Measurements from ENCODE around the gene MAST4. TPM values are rescaled to one million over a fixed set of nuclear protein-coding genes. Genes with fewer than 3 reads are reported as not detected.

The MAST4 gene
- total RNA-seq, 1 donor from 2014 or later: 10.4 TPM

DNA sequence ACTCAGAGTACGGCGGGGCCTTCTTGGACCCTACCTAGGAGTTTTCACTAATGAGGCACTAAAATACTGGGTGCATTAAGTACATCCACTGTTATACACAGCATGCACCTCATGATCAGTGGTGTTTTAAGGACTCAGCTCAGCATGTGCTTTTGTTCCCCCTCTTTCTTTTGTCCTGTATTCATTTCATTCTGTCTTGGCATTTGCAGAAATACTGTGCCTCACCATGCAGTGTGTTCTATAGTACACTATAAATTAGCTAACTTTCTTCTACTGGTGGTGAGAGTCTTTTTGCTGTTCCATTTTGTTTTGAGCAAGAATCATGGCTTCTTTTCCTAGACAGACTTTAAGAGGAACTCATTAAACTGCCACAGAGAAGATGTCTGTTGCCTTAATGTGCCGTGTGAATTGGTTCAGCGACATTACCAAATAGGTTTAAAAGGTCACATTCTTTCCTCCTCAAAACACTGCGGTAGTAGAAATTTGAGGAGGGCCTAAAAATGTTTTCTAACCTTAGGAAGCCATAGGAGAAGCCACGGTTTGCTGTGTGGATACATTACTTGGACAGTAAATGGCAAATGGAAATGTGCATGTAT is 276.6 kb downstream of the MAST4 start:
- Histone ChIP-seq H3K27ac (ENCODE audit: low read depth, low read length) (no peak overlapping the region), H3K9ac (ENCODE audit: low read depth in 1 of 3, low read length in 3 of 3) (no peak overlapping the region), H3K9me3 (ENCODE audit: control insufficient read depth in 3 of 3, low read length in 3 of 3) (no peaks in the 10 kb centered on the region), H3K4me1 (ENCODE audit: control insufficient read depth in 3 of 3, insufficient read depth in 3 of 3, low read length in 3 of 3) (no peaks in the 10 kb centered on the region), H3K36me3 (ENCODE audit: control insufficient read depth in 3 of 3, insufficient read depth in 3 of 3, low read length in 3 of 3) (no peaks in the 10 kb centered on the region), H3K27me3 (ENCODE audit: control insufficient read depth in 3 of 3, insufficient read depth in 3 of 3, low read length in 3 of 3) (no peaks in the 10 kb centered on the region), H3K4me3 (ENCODE audit: low read length in 3 of 3) (no peak overlapping the region)

DNA sequence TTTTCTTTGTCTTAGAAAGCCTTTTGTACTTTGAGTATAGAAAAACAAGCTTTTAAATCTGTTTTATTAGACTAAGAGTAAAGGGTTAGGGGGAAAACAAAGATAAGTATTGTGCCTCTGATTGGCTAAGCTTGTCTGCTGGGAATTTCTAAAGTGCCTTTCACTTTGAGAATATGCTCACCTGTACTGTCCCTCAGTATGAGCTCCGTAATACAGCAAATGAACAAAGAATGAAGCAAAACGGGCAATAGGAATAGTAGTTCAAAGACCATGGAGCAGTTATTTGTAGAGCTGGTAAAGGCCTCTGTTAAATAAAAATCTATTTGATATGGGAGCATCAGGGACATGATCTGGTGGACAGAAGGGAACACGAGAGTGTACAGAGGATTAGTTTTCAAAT is 277.8 kb downstream of the MAST4 start:
- H3K9ac ChIP-seq (ENCODE audit: low read depth in 1 of 3, low read length in 3 of 3): no peak overlapping the region
- H3K4me1 ChIP-seq (ENCODE audit: control insufficient read depth in 3 of 3, insufficient read depth in 3 of 3, low read length in 3 of 3): no peaks in the 10 kb centered on the region
- H3K27me3 ChIP-seq (ENCODE audit: control insufficient read depth in 3 of 3, insufficient read depth in 3 of 3, low read length in 3 of 3): no peaks in the 10 kb centered on the region
- no peaks in the 10 kb centered on the region for H3K36me3 ChIP-seq (ENCODE audit: control insufficient read depth in 3 of 3, insufficient read depth in 3 of 3, low read length in 3 of 3)
- no peak overlapping the region for H3K4me3 ChIP-seq (ENCODE audit: low read length in 3 of 3)
- no peaks in the 10 kb centered on the region for H3K9me3 ChIP-seq (ENCODE audit: control insufficient read depth in 3 of 3, low read length in 3 of 3)
- no peak overlapping the region for H3K27ac ChIP-seq (ENCODE audit: low read depth, low read length)

GRCh38 chr5:66875315-66875714 is 279.1 kb downstream of the MAST4 start:
- Histone ChIP-seq H3K36me3 (ENCODE audit: control insufficient read depth in 3 of 3, insufficient read depth in 3 of 3, low read length in 3 of 3) (no peaks in the 10 kb centered on the region), H3K27ac (ENCODE audit: low read depth, low read length) (no peak overlapping the region), H3K4me3 (ENCODE audit: low read length in 3 of 3) (no peak overlapping the region), H3K4me1 (ENCODE audit: control insufficient read depth in 3 of 3, insufficient read depth in 3 of 3, low read length in 3 of 3) (no peaks in the 10 kb centered on the region), H3K27me3 (ENCODE audit: control insufficient read depth in 3 of 3, insufficient read depth in 3 of 3, low read length in 3 of 3) (no peaks in the 10 kb centered on the region), H3K9me3 (ENCODE audit: control insufficient read depth in 3 of 3, low read length in 3 of 3) (no peaks in the 10 kb centered on the region), H3K9ac (ENCODE audit: low read depth in 1 of 3, low read length in 3 of 3) (no peak overlapping the region)

- no peaks in the 10 kb centered on the region for H3K9me3 ChIP-seq (ENCODE audit: control insufficient read depth in 3 of 3, low read length in 3 of 3)
- no peak overlapping the region for H3K9ac ChIP-seq (ENCODE audit: low read depth in 1 of 3, low read length in 3 of 3)
- no peak overlapping the region for H3K27ac ChIP-seq (ENCODE audit: low read depth, low read length)
- H3K27me3 ChIP-seq (ENCODE audit: control insufficient read depth in 3 of 3, insufficient read depth in 3 of 3, low read length in 3 of 3): no peaks in the 10 kb centered on the region
- H3K4me1 ChIP-seq (ENCODE audit: control insufficient read depth in 3 of 3, insufficient read depth in 3 of 3, low read length in 3 of 3): no peaks in the 10 kb centered on the region
- no peak overlapping the region for H3K4me3 ChIP-seq (ENCODE audit: low read length in 3 of 3)
- no peaks in the 10 kb centered on the region for H3K36me3 ChIP-seq (ENCODE audit: control insufficient read depth in 3 of 3, insufficient read depth in 3 of 3, low read length in 3 of 3)
Measured at GRCh38 chr5:66876266-66876807, 280.1 kb downstream of the MAST4 start.

GRCh38 chr5:66877843-66878242 is 281.6 kb downstream of the MAST4 start:
- Histone ChIP-seq H3K4me3 (ENCODE audit: low read length in 3 of 3) (no peak overlapping the region), H3K27me3 (ENCODE audit: control insufficient read depth in 3 of 3, insufficient read depth in 3 of 3, low read length in 3 of 3) (no peaks in the 10 kb centered on the region), H3K4me1 (ENCODE audit: control insufficient read depth in 3 of 3, insufficient read depth in 3 of 3, low read length in 3 of 3) (peaks cover 0 to 3% (median 2%) of the 10 kb centered on the region in 3 donors), H3K27ac (ENCODE audit: low read depth, low read length) (no peak overlapping the region), H3K36me3 (ENCODE audit: control insufficient read depth in 3 of 3, insufficient read depth in 3 of 3, low read length in 3 of 3) (no peaks in the 10 kb centered on the region), H3K9ac (ENCODE audit: low read depth in 1 of 3, low read length in 3 of 3) (no peak overlapping the region), H3K9me3 (ENCODE audit: control insufficient read depth in 3 of 3, low read length in 3 of 3) (no peaks in the 10 kb centered on the region)

DNA sequence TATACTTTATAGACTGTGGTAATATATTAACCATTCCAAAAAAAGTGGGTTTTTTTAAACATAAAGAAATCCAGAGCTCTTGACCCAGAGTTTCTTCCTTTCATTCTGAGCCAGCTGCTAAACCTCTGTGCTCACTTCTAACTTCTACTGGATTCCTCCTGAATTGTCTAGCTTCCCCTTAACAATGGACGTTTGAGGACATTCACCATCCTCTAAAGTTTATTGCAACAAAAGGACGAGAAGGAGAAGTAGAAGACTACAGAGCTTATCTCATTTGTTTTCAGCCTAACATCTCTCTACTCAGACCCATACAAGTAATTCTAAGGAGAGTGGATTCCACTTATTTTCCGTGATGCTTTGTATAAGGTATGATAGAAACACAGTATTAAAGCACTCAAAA is 284.2 kb downstream of the MAST4 start:
- Histone ChIP-seq H3K9me3 (ENCODE audit: control insufficient read depth in 3 of 3, low read length in 3 of 3) (no peaks in the 10 kb centered on the region), H3K27ac (ENCODE audit: low read depth, low read length) (no peak overlapping the region)

DNA sequence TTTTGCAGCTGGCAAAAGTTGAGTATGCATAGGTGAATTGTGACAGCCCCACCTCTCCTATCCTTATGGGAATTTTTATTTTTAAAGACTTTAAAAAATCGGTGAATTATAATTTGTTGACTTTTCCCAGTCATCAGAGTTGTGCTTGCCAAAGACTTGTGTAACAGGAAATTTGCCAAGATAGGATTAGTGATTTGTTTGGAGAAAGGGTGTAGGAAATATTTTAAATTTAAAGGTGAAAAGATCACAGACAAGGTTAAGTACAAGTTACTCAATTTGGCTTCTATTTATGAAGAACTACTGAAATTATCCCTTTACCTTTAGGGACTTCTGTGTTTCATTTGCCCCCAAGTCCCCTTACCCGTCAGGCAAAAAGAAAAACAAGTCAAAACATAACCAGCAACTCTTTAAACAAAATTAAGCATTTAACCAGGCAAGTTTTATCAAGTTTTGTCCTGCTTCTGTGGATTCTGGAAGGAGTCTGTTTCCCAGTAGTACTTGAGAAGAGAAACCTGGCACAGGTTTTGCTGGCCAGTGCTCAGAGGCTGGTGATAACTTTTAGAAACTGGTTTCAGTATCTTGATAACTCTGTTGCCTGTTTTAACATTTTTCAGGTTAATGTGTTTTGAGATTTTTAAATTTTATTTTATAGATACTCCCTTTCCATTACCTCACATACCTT is 285.4 kb downstream of the MAST4 start:
- Histone ChIP-seq H3K9me3 (ENCODE audit: control insufficient read depth in 3 of 3, low read length in 3 of 3) (no peaks in the 10 kb centered on the region), H3K36me3 (ENCODE audit: control insufficient read depth in 3 of 3, insufficient read depth in 3 of 3, low read length in 3 of 3) (no peaks in the 10 kb centered on the region), H3K27ac (ENCODE audit: low read depth, low read length) (no peak overlapping the region), H3K4me1 (ENCODE audit: control insufficient read depth in 3 of 3, insufficient read depth in 3 of 3, low read length in 3 of 3) (peaks cover 0 to 3% (median 2%) of the 10 kb centered on the region in 3 donors), H3K4me3 (ENCODE audit: low read length in 3 of 3) (no peak overlapping the region), H3K27me3 (ENCODE audit: control insufficient read depth in 3 of 3, insufficient read depth in 3 of 3, low read length in 3 of 3) (no peaks in the 10 kb centered on the region), H3K9ac (ENCODE audit: low read depth in 1 of 3, low read length in 3 of 3) (no peak overlapping the region)

More for the DNA sequence above, 284.2 kb downstream of the MAST4 start:
- peaks cover 0 to 3% (median 2%) of the 10 kb centered on the region in 3 donors for H3K4me1 ChIP-seq (ENCODE audit: control insufficient read depth in 3 of 3, insufficient read depth in 3 of 3, low read length in 3 of 3)
- no peaks in the 10 kb centered on the region for H3K36me3 ChIP-seq (ENCODE audit: control insufficient read depth in 3 of 3, insufficient read depth in 3 of 3, low read length in 3 of 3)
- no peaks in the 10 kb centered on the region for H3K27me3 ChIP-seq (ENCODE audit: control insufficient read depth in 3 of 3, insufficient read depth in 3 of 3, low read length in 3 of 3)
- H3K4me3 ChIP-seq (ENCODE audit: low read length in 3 of 3): no peak overlapping the region
- H3K9ac ChIP-seq (ENCODE audit: low read depth in 1 of 3, low read length in 3 of 3): no peak overlapping the region

- Histone ChIP-seq H3K4me1 (ENCODE audit: control insufficient read depth in 3 of 3, insufficient read depth in 3 of 3, low read length in 3 of 3) (peaks cover 0 to 3% (median 2%) of the 10 kb centered on the region in 3 donors), H3K27me3 (ENCODE audit: control insufficient read depth in 3 of 3, insufficient read depth in 3 of 3, low read length in 3 of 3) (no peaks in the 10 kb centered on the region), H3K27ac (ENCODE audit: low read depth, low read length) (no peak overlapping the region), H3K9me3 (ENCODE audit: control insufficient read depth in 3 of 3, low read length in 3 of 3) (no peaks in the 10 kb centered on the region), H3K36me3 (ENCODE audit: control insufficient read depth in 3 of 3, insufficient read depth in 3 of 3, low read length in 3 of 3) (no peaks in the 10 kb centered on the region), H3K4me3 (ENCODE audit: low read length in 3 of 3) (no peak overlapping the region), H3K9ac (ENCODE audit: low read depth in 1 of 3, low read length in 3 of 3) (no peak overlapping the region)
Measured at GRCh38 chr5:66882606-66883227, 286.5 kb downstream of the MAST4 start.

DNA sequence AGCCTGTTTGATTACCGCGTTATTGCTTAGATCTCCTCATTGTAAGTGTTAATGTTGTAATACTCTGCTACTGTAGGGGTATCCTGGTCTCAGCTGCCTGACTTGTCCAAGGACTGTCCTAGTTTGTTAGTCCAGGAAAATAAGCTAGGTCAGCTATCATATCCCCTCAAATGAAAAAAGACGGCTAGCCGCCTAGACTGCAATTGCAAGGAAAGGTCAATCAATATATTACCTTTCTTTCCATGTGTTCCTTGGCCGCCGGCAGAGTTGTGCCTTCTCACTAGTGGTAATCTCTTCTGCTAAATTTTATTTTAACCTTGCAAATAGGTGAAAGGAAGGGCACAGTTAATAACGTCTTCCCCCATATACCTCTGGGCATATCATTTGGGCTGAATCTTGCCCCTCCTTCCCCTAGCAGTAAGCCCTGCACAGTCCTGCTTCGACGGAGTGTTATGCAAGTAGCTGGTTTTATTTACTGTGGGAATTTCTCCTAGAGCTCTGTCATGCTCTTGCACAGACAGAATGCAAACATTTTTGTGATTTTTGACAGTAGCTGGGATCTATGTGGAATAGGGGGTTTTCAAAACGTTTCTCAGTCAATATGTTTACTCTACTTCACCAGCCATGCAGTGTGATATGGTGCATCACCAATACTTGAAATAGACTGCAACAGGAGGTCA is 288.5 kb downstream of the MAST4 start:
- H3K27ac ChIP-seq (ENCODE audit: low read depth, low read length): no peak overlapping the region
- H3K9me3 ChIP-seq (ENCODE audit: control insufficient read depth in 3 of 3, low read length in 3 of 3): no peaks in the 10 kb centered on the region
- H3K4me3 ChIP-seq (ENCODE audit: low read length in 3 of 3): no peak overlapping the region
- H3K4me1 ChIP-seq (ENCODE audit: control insufficient read depth in 3 of 3, insufficient read depth in 3 of 3, low read length in 3 of 3): peaks cover 0 to 3% (median 2%) of the 10 kb centered on the region in 3 donors
- H3K27me3 ChIP-seq (ENCODE audit: control insufficient read depth in 3 of 3, insufficient read depth in 3 of 3, low read length in 3 of 3): no peaks in the 10 kb centered on the region
- no peak overlapping the region for H3K9ac ChIP-seq (ENCODE audit: low read depth in 1 of 3, low read length in 3 of 3)
- no peaks in the 10 kb centered on the region for H3K36me3 ChIP-seq (ENCODE audit: control insufficient read depth in 3 of 3, insufficient read depth in 3 of 3, low read length in 3 of 3)
